Naive thymus-derived CD8-positive, alpha-beta T cell (primary cell): ENCODE data around the gene MGMT. TPM values are rescaled to one million over a fixed set of nuclear protein-coding genes. Genes with fewer than 3 reads are reported as not detected.
A peak's percentile ranks its signal among the peaks of the same experiment; 100 is the strongest.

Experiments used
- ATAC-seq, 2 donors: fragments of 150-1000 bp; cut with Tn5 transposase in 1 of 2; sonication (Bioruptor Pico), chemical (Tn5 transposase) in 1 of 2; 1 replicate in 1 of 2; 2 replicates in 1 of 2; pipeline ENCODE4 v1.10.0; 2021; ENCODE audit warnings: mild to moderate bottlenecking in 2 of 2, moderate library complexity in 2 of 2
- POLR2A ChIA-PET: fragments of 350-600 bp; sonication (Branson Sonifier 250); formaldehyde crosslinking; loops from one replicate; lab custom pipeline; 2021; ENCODE audit warnings: antibody characterized with exemption; lab: Charles Lee
- DNase-seq, 10 donors: peaks; one replicate each; pipeline versions ENCODE4 v3.0.0 to v3.0.0-alpha.2; 2020 to 2022
- H3K27ac Mint-ChIP-seq, 10 donors: one replicate each; pipeline ENCODE4 v1.8.0; 2020 to 2022; ENCODE audit warnings: mild to moderate bottlenecking in 10 of 10, mixed read lengths in 10 of 10, moderate library complexity in 4 of 10, inconsistent platforms in 1 of 10
- H3K27me3 Mint-ChIP-seq, 5 donors: one replicate each; pipeline ENCODE4 v1.8.0; 2021 to 2022; ENCODE audit warnings: mixed read lengths in 5 of 5
- H3K36me3 Mint-ChIP-seq, 3 donors: one replicate each; pipeline ENCODE4 v1.8.0; 2020 to 2022; ENCODE audit warnings: mixed read lengths in 3 of 3, mild to moderate bottlenecking in 2 of 3, inconsistent platforms in 1 of 3
- H3K4me1 Mint-ChIP-seq, 4 donors: one replicate each; pipeline ENCODE4 v1.8.0; 2021 to 2022; ENCODE audit warnings: mixed read lengths in 4 of 4
- H3K4me3 Mint-ChIP-seq, 10 donors: one replicate each; pipeline ENCODE4 v1.8.0; 2020 to 2022; ENCODE audit warnings: mild to moderate bottlenecking in 10 of 10, mixed read lengths in 10 of 10, moderate library complexity in 6 of 10, inconsistent platforms in 1 of 10
- H3K9me3 Mint-ChIP-seq, 9 donors: one replicate each; pipeline ENCODE4 v1.8.0; 2020 to 2022; ENCODE audit warnings: mixed read lengths in 9 of 9, mild to moderate bottlenecking in 3 of 9, inconsistent platforms in 1 of 9, moderate library complexity in 1 of 9
- polyA plus RNA-seq, 3 donors: library from polyadenylated mRNA; unstranded; fragments of 300-500 nt; fragmentation: Illumina TruSeq; gene quantifications; one replicate each; pipeline ENCODE4 v1.2.3, GENCODE V29; 2021
- total RNA-seq, 8 experiments: library from RNA in 2 of 8; stranded (reverse) in 2 of 8; gene quantifications; one replicate each; pipeline ENCODE4 v1.2.3 and lab custom pipeline; 2021 to 2026

MGMT gene
- total and polyA plus RNA-seq, 5 experiments from 2014 or later: 18.9 to 41.7 (median 32.2) TPM

DNA sequence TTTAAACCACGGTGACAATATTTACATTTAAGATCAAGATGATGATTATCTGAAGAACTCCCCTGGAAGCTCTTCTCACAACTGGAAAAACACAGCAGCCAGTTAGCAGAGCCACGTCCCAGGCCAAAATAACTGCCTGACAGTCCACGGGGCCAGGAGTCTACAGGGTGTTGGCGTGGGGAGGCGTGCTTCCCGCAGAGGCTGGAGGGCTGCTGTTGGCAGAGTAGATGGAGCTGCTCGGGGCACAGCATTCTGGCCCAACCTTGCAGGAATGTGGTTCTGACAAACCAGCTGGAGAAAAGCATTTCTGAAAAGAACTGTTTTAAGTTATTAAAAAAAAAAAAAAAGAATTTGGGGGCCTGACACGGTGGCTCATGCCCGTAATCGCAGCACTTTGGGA, 319.2 kb downstream of the MGMT start:
- Mint-ChIP-seq H3K4me1 (peaks cover 0 to 4% (median 2%) of the 10 kb centered on the region in 4 donors), H3K27me3 (no peaks in the 10 kb centered on the region), H3K9me3 (peaks cover 7 to 60% (median 33%) of the 10 kb centered on the region in 9 donors), H3K36me3 (peaks cover 0 to 28% (median 3%) of the 10 kb centered on the region in 3 donors), H3K4me3 (no peak overlapping the region), H3K27ac (no peak overlapping the region)
- POLR2A ChIA-PET: no interaction called here
- DNase-seq (no peak), ATAC-seq (no peak)

DNA sequence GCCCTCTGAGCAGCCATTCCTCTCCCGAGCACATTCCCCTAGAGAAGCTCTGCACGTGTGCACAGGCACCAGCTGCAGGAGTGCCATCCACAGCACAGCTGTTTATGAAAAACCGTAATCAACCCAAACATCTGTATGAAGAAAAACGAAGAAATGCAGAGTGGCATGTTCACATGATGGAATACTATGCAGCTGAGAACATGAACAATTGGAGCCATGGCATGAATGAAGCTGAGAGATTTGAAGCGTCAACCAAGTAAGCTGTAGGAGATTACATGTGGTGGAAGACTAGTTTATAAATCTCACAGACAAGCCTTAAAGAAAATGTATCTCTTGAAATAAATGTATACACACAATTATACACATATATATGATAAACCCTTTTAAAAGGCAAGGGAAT, 320.5 kb downstream of the MGMT start:
- H3K27ac Mint-ChIP-seq: no peak overlapping the region
- H3K27me3 Mint-ChIP-seq: no peaks in the 10 kb centered on the region
- ATAC-seq (no peak), DNase-seq (no peak)
- H3K4me3 Mint-ChIP-seq: no peak overlapping the region
- POLR2A ChIA-PET: no interaction called here
- H3K4me1 Mint-ChIP-seq: peaks cover 0 to 4% (median 2%) of the 10 kb centered on the region in 4 donors
- peaks cover 0 to 39% (median 3%) of the 10 kb centered on the region in 3 donors for H3K36me3 Mint-ChIP-seq
- peaks cover 8 to 70% (median 45%) of the 10 kb centered on the region in 9 donors for H3K9me3 Mint-ChIP-seq

DNA sequence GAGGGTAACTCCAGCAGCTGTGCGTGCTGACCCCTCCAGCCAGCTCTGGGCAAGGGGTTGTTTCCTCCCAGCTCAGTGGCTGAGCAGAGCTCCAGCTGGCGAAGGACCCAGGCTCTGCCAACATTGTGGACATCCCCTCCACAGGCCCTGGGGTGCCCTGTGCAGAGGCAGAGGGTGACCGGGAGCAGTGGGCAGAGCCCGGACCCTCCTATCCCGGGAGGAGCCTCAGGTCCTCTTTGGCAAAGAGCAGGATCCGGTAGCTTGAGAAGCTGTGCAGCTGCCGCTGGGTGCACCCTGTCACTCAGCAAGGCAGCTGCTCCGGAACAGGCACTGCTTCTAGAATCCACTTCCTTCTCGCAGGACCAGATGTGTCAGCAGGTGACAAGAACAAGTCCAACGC, 321.2 kb downstream of the MGMT start:
- Mint-ChIP-seq H3K4me3 (no peak overlapping the region), H3K27ac (no peak overlapping the region), H3K36me3 (peaks cover 0 to 44% (median 3%) of the 10 kb centered on the region in 3 donors), H3K27me3 (no peaks in the 10 kb centered on the region), H3K9me3 (peaks cover 8 to 77% (median 52%) of the 10 kb centered on the region in 9 donors), H3K4me1 (peaks cover 0 to 3% (median 1%) of the 10 kb centered on the region in 4 donors)
- no peak for DNase-seq
- no peak for ATAC-seq
- POLR2A ChIA-PET: no interaction called here

DNA sequence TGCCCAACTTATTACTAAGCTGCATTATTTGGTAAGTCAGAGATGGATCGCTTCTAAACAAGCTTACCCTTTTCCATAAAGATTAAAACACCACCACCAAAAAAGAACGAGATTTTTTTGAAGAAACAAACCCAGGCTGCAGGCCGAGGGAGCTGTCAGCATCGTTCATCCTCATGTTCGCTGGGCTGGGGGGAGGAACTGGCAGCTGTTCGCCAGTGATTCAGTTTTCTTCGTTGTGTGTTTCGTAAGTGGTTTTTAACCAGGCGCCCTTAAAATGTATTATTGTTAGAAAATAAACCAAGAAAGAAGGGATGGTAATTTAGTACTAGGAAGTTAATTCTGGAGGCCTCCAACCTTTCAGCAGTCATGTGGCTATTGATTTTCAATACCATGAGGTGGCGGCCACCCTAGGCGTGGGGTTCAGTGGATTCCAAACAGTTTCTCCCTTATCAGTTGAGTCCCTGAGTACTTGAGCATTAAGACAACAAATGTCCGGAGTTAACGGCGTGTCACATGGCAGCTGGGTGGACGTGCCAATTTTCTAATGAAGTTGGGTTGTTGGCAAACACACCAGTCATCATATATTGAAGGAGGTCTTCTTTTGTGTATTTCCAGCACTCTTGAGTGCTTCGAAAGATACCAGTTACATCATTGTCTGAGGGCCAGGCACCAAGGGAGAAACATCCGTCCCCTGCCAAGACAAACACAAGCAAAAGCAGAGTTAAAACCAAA, 323.8 kb downstream of the MGMT start:
- no peaks in the 10 kb centered on the region for H3K27me3 Mint-ChIP-seq
- POLR2A ChIA-PET: no interaction called here
- H3K4me1 Mint-ChIP-seq: no peaks in the 10 kb centered on the region
- no peak overlapping the region for H3K4me3 Mint-ChIP-seq
- no peak overlapping the region for H3K27ac Mint-ChIP-seq
- H3K36me3 Mint-ChIP-seq: peaks cover 2 to 51% (median 3%) of the 10 kb centered on the region in 3 donors
- peaks cover 8 to 87% (median 52%) of the 10 kb centered on the region in 9 donors for H3K9me3 Mint-ChIP-seq
- no peak for DNase-seq
- ATAC-seq: no peak

DNA sequence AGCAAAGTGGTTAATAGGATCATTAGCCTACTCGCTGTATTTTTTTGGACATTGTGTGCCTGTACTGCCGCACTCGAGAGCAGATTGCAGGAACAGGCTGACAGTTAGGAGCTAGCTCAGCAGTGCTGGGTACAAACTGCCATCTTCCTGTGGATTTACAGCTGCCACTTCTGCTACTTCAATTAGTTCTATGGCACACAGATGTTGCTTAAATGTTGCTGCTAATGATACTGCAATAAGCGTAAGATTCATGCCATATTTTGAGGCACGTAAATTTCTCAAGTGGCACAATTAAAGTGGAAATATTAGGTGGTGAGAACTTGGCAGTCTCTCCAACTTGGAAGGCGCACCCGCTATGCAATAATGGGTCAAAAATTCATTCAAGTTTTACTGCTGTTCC, 325.1 kb downstream of the MGMT start:
- Mint-ChIP-seq H3K4me1 (no peaks in the 10 kb centered on the region), H3K9me3 (peaks cover 8 to 91% (median 47%) of the 10 kb centered on the region in 9 donors), H3K4me3 (no peak overlapping the region), H3K27ac (no peak overlapping the region), H3K27me3 (no peaks in the 10 kb centered on the region), H3K36me3 (peaks cover 2 to 50% (median 3%) of the 10 kb centered on the region in 3 donors)
- no peak for ATAC-seq
- POLR2A ChIA-PET: no interaction called here
- DNase-seq: no peak

DNA sequence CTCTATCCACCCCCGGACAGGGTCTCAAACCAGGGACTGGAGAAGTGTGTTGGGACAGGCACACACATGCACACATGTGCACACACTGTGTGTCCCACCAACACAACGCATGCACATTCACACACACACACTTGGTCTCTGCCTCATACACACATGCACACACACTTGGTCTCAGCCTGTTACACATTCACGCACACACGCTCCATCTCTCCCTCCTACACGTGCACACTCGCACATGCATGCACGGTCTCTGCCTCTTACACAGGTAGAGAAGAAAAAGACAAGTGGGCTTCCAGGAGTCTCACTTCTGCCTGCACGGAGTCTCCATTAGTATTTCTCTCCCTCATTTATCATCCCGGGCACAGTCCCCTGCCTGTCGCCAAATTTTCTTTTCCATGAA, 325.8 kb downstream of the MGMT start:
- H3K36me3 Mint-ChIP-seq: peaks cover 2 to 44% (median 3%) of the 10 kb centered on the region in 3 donors
- no peaks in the 10 kb centered on the region for H3K4me1 Mint-ChIP-seq
- no peak for DNase-seq
- no peaks in the 10 kb centered on the region for H3K27me3 Mint-ChIP-seq
- no peak overlapping the region for H3K4me3 Mint-ChIP-seq
- POLR2A ChIA-PET: no interaction called here
- H3K27ac Mint-ChIP-seq: peak overlapping the region in 1 of 10 donors; percentile 25
- no peak for ATAC-seq
- H3K9me3 Mint-ChIP-seq: peaks cover 8 to 89% (median 41%) of the 10 kb centered on the region in 9 donors

DNA sequence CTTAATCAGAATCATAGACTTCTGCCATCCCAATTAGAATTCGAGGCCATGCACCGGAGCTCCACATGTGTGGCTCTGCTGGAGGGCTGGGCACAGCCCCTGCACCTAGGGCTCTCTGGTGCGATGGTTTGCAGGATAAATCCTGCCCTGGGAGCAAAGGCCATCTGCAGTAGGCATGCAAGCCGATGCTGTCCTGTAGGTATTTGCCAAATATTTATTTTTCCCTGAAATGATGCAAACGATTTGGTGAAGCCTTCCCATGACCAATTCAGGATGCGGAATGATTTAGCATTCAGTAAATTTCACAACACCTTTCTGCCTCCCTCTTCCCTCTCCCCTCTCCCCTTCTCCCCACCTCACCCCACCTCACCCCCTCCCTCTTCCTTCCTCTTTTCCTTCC, 326.4 kb downstream of the MGMT start:
- Mint-ChIP-seq H3K36me3 (peaks cover 2 to 44% (median 5%) of the 10 kb centered on the region in 3 donors), H3K27ac (no peak overlapping the region), H3K9me3 (peaks cover 10 to 93% (median 46%) of the 10 kb centered on the region in 9 donors), H3K4me3 (no peak overlapping the region), H3K4me1 (no peaks in the 10 kb centered on the region), H3K27me3 (no peaks in the 10 kb centered on the region)
- POLR2A ChIA-PET: no interaction called here
- DNase-seq (no peak), ATAC-seq (no peak)

DNA sequence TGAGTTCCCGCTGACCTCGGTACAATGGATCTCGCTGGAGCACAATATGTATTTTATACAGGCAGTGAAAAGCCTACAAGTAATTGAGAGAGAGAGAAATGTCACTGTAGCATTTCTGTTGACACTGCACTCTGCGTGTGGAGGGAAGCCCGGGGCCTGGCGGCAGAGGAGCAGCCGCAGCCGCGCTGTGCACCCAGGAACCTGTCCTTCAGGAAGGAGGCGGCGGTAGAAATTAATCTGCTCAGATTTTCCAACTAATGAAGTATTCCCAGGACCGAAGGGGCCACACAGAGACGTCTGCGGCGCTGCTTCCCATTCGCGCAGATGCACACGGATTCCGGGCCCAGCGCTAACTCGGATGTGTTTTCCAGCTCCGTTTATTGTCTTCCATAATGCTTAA, 327.0 kb downstream of the MGMT start:
- H3K4me1 Mint-ChIP-seq: no peaks in the 10 kb centered on the region
- H3K27me3 Mint-ChIP-seq: peaks cover 0 to 2% (median 0%) of the 10 kb centered on the region in 5 donors
- DNase-seq (no peak), ATAC-seq (no peak)
- peaks cover 15 to 94% (median 51%) of the 10 kb centered on the region in 9 donors for H3K9me3 Mint-ChIP-seq
- H3K4me3 Mint-ChIP-seq: no peak overlapping the region
- H3K27ac Mint-ChIP-seq: no peak overlapping the region
- POLR2A ChIA-PET: no interaction called here
- peaks cover 2 to 44% (median 5%) of the 10 kb centered on the region in 3 donors for H3K36me3 Mint-ChIP-seq

DNA sequence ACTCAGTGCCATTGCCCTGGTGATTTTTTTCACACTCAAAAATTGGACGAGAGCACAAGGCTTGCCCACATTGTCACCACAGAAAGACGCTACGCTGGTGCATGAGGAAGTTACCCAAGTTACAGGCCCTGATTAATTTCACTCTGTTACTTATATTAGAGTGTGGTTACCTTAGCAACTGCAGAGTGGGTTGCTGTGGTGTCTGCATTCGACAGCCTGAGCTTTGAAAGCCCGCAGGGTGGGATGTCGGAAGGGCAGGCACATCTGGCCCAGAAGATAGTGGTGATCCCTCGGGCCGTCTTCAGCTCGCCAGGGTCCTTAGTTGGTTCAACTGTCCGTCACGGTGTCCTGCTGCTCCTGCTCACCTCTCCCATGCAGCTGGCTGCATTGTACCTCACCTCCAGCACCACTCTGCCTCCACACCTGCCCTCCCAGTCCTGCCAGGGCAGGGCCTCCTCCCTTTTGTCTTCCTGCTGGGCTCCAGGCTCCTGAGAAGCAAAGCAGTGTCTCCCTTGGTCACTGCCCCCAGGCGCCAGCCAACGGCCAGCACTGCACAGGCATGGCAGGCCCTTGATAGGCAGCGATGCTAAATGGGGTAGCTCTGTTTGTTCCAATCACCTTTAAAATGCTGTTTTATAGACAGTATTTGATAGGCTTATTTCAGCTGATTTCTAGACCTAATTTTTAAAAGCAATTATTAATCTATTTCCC, 329.8 kb downstream of the MGMT start:
- H3K9me3 Mint-ChIP-seq: peaks cover 10 to 79% (median 38%) of the 10 kb centered on the region in 9 donors
- no peak for DNase-seq
- no peak overlapping the region for H3K4me3 Mint-ChIP-seq
- no peaks in the 10 kb centered on the region for H3K4me1 Mint-ChIP-seq
- H3K36me3 Mint-ChIP-seq: peaks cover 2 to 37% (median 2%) of the 10 kb centered on the region in 3 donors
- no peak for ATAC-seq
- no peak overlapping the region for H3K27ac Mint-ChIP-seq
- POLR2A ChIA-PET: no interaction called here
- peaks cover 0 to 4% (median 0%) of the 10 kb centered on the region in 5 donors for H3K27me3 Mint-ChIP-seq

DNA sequence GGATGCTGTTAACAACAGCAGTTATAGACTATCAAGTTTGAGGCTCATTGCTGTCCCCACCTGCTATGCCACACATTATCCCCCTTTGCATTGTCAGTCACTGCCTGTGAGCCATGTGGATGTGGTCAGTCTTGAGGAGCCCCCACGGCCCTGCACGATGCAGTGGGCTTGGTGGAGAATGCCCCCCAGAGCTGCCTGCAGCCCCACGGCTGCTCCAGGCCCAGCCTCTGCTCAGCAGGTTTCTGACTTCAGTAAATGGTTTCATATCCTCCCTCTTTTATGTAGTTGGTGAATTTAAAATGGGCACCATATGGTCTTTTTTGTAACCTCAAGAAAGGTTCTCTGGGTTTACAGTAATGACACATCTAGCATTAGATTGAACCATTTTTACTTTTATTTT, 332.9 kb downstream of the MGMT start:
- no peak overlapping the region for H3K27ac Mint-ChIP-seq
- POLR2A ChIA-PET: no interaction called here
- no peaks in the 10 kb centered on the region for H3K4me1 Mint-ChIP-seq
- no peak overlapping the region for H3K4me3 Mint-ChIP-seq
- H3K9me3 Mint-ChIP-seq: peaks cover 16 to 80% (median 47%) of the 10 kb centered on the region in 9 donors
- ATAC-seq (no peak), DNase-seq (no peak)
- peaks cover 2 to 38% (median 9%) of the 10 kb centered on the region in 3 donors for H3K36me3 Mint-ChIP-seq
- H3K27me3 Mint-ChIP-seq: peaks cover 0 to 8% (median 5%) of the 10 kb centered on the region in 5 donors

DNA sequence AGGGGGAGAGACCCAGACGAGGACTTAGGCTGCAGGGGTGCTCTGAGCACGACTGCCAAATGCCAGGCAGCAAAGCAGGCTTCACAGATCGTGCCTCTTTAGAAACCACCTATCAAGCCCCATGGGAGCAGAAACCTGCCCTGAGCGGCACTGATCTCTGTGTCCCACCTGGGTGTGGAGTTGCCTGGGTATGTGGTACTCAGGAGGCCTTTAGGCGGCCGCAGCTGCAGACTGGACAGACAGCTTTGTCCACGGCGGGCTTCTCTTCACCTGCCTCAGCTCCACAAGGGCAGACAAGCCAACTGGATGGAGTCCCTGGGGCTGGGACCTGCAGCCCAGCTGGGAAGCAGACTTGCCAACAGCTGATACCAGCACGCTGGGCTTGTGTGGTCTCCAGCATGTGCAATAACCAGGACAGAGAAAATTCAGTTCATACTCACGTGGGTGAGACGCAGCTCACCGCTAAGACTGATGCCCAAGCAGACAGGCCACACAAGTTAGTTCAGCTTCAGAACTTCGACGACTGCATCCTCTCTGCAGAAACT, 333.8 kb downstream of the MGMT start:
- H3K9me3 Mint-ChIP-seq: peaks cover 16 to 81% (median 47%) of the 10 kb centered on the region in 9 donors
- peaks cover 2 to 30% (median 12%) of the 10 kb centered on the region in 3 donors for H3K36me3 Mint-ChIP-seq
- H3K4me1 Mint-ChIP-seq: no peaks in the 10 kb centered on the region
- peaks cover 0 to 8% (median 5%) of the 10 kb centered on the region in 5 donors for H3K27me3 Mint-ChIP-seq
- H3K27ac Mint-ChIP-seq: no peak overlapping the region
- no peak for DNase-seq
- POLR2A ChIA-PET: no interaction called here
- H3K4me3 Mint-ChIP-seq: no peak overlapping the region
- no peak for ATAC-seq

DNA sequence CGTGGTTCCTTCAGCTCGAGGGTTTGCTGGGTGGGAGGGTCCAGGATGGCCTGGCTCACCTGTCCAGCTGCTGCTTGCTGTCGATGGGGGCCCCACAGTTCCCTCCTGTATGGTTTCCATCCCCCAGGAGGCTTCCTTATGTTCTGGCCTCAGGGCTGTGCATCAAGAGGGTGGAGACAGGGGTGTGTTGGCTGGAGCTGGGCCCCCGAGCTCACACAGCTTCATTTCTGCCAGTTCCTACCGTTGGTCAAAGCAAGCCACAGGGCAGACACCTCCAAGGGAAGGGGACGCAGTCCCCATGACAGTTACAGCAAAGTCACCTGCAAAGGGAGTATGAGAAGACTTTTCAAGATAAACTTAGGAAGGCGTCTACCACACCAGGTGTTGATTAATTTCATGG, 340.2 kb downstream of the MGMT start:
- POLR2A ChIA-PET: no interaction called here
- H3K9me3 Mint-ChIP-seq: peaks cover 12 to 53% (median 44%) of the 10 kb centered on the region in 9 donors
- no peak for ATAC-seq

More for the DNA sequence above, 340.2 kb downstream of the MGMT start:
- Mint-ChIP-seq H3K4me1 (no peaks in the 10 kb centered on the region), H3K27me3 (peaks cover 0 to 12% (median 10%) of the 10 kb centered on the region in 5 donors), H3K4me3 (no peak overlapping the region), H3K36me3 (peaks cover 5 to 30% (median 13%) of the 10 kb centered on the region in 3 donors), H3K27ac (no peak overlapping the region)
- DNase-seq: no peak
